Nephron progenitor cell (in vitro differentiated cells): Measurements from ENCODE around the gene PARP1.

ENCODE experiments used
- DNase-seq: peaks from one replicate; pipeline ENCODE4 v3.0.0; 2021
- H3K27ac Mint-ChIP-seq: 2 replicates; pipeline ENCODE4 v1.8.0; 2021; ENCODE audit warnings: mild to moderate bottlenecking, moderate library complexity, mixed read lengths
- H3K27me3 Mint-ChIP-seq: 2 replicates; pipeline ENCODE4 v1.8.0; 2021; ENCODE audit warnings: mild to moderate bottlenecking, low read depth, mixed read lengths; ENCODE audit not compliant: poor library complexity
- H3K36me3 Mint-ChIP-seq: 2 replicates; pipeline ENCODE4 v1.8.0; 2021; ENCODE audit warnings: low read depth, mixed read lengths
- H3K4me1 Mint-ChIP-seq: 2 replicates; pipeline ENCODE4 v1.8.0; 2021; ENCODE audit warnings: mixed read lengths
- H3K4me3 Mint-ChIP-seq: 2 replicates; pipeline ENCODE4 v1.8.0; 2021; ENCODE audit warnings: mild to moderate bottlenecking, moderate library complexity, mixed read lengths
- H3K9me3 Mint-ChIP-seq: 2 replicates; pipeline ENCODE4 v1.8.0; 2021; ENCODE audit warnings: mild to moderate bottlenecking, moderate library complexity, mixed read lengths
- CTCF ChIP-seq: fragments of 200-600 bp; sonication (generic); IDR thresholded peaks from 2 replicates; pipeline ENCODE4 v1.5.0; 2021; ENCODE audit warnings: antibody characterized with exemption

Gene PARP1

GRCh38 chr1:226450688-226451087, 42.8 kb upstream of the PARP1 start:
- DNase-seq, result no peak
- no peak for TF ChIP-seq CTCF

DNA sequence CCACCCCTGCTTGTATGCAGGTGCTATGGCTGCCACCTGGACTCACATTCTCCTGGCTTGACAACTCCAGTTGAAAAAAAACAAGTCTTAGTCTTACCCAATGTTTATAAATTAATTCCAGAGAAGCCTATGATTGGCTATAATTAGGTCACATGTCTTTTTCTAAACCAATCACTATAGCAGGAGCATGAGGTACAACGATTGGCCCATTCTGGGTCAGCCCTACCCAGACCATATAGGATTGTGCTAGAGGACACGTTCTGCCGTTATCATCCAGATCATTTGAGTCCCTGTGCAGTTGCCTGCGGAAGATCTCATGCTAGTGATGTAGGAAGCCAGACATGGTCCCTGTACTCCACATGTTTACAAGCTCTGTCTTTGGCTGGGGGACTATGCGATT, 41.9 kb upstream of the PARP1 start:
- TF ChIP-seq CTCF, result no peak
- peaks cover 28% of the 10 kb centered on the region for H3K4me1 Mint-ChIP-seq
- H3K27ac Mint-ChIP-seq, result no peak overlapping the region
- DNase-seq, result no peak
- no peaks in the 10 kb centered on the region for H3K36me3 Mint-ChIP-seq
- H3K27me3 Mint-ChIP-seq, result peaks cover 30% of the 10 kb centered on the region
- no peak overlapping the region for H3K4me3 Mint-ChIP-seq
- no peaks in the 10 kb centered on the region for H3K9me3 Mint-ChIP-seq

More at GRCh38 chr1:226450688-226451087, 42.8 kb upstream of the PARP1 start:
- Mint-ChIP-seq H3K36me3 (no peaks in the 10 kb centered on the region), H3K4me3 (no peak overlapping the region), H3K9me3 (no peaks in the 10 kb centered on the region), H3K27ac (no peak overlapping the region), H3K27me3 (peaks cover 23% of the 10 kb centered on the region), H3K4me1 (peaks cover 32% of the 10 kb centered on the region)

DNA sequence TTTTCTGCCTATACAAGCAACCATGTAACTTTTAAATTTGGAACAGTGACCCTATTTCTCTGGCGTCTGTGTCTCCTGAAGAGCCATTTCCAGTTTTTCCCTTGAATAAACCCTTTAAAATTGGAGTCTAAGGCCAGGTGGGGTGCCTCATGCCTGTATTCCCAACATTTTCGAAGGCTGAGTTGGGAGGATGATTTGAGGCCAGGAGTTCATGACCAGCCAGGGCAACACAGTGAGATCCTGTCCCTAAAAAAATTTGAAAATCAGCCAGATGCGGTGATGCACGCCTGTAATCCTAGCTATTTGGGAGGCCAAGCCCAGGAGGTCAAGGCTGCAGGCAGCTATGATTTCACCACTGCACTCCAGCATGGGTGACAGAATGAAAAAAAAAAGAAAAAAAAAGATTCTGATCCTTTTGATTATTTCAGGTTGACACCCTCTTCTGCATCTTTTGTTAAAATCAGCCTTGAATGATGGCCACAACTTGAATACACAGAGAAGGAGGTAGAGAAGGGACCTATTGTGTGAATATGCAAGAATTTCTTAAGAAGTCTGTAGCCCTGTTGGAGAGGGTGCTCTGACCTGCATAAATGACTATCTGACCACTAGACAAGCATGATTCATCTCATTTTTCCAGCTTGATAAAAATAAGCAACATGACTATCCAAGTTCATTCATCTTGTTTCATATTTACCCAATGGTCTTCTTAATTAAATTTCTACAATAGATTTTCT, 40.2 kb upstream of the PARP1 start:
- Mint-ChIP-seq H3K4me3 (no peak overlapping the region), H3K4me1 (peaks cover 29% of the 10 kb centered on the region), H3K27ac (no peak overlapping the region), H3K27me3 (peaks cover 32% of the 10 kb centered on the region), H3K36me3 (no peaks in the 10 kb centered on the region), H3K9me3 (no peaks in the 10 kb centered on the region)
- TF ChIP-seq CTCF, result no peak
- no peak for DNase-seq

DNA sequence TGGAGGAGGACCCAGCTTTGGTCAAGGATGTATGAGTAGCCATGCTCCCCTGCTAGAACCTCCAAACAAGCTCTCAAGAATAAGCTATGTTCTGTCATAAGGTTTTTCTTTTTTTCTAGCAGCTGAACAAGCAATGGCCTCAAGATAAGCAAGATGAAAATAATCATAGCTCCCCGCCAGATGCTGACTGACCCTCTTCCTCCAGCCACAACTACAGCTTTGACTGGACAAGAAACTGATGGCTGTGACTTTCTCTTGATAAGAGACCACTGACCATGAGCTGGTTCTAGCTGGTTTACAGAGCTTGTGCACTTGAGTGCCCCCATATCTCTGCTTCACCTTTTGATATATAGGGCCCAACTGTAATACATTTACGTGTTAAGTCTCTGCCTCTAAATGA, 38.2 kb upstream of the PARP1 start:
- Mint-ChIP-seq H3K9me3 (no peaks in the 10 kb centered on the region), H3K4me3 (no peak overlapping the region), H3K27ac (no peak overlapping the region), H3K4me1 (peaks cover 21% of the 10 kb centered on the region), H3K36me3 (no peaks in the 10 kb centered on the region), H3K27me3 (peaks cover 25% of the 10 kb centered on the region)
- DNase-seq, result no peak
- TF ChIP-seq CTCF, result no peak

DNA sequence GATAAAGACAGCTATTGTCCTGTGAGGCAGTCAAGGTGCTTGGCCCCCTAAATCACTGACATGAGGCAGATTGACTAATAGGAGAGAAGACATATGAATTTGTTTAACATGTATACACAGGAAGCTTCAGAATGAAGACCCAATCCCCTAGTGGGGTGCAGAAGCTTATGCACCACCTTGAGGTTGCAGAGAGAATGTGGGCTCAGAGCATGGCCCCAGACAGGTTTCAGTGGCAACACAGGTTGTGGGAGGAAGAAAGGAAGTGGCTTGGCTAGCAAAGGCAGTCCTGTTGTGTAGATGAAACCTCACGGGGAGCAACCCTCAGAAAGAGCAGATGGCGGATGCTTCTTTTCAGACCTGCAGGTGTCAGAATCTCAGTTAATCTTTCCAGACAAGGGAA, 37.0 kb upstream of the PARP1 start:
- no peaks in the 10 kb centered on the region for H3K9me3 Mint-ChIP-seq
- no peak overlapping the region for H3K4me3 Mint-ChIP-seq
- peaks cover 21% of the 10 kb centered on the region for H3K4me1 Mint-ChIP-seq
- DNase-seq, result no peak
- no peaks in the 10 kb centered on the region for H3K36me3 Mint-ChIP-seq
- TF ChIP-seq CTCF, result no peak
- H3K27ac Mint-ChIP-seq, result no peak overlapping the region
- H3K27me3 Mint-ChIP-seq, result peaks cover 16% of the 10 kb centered on the region

DNA sequence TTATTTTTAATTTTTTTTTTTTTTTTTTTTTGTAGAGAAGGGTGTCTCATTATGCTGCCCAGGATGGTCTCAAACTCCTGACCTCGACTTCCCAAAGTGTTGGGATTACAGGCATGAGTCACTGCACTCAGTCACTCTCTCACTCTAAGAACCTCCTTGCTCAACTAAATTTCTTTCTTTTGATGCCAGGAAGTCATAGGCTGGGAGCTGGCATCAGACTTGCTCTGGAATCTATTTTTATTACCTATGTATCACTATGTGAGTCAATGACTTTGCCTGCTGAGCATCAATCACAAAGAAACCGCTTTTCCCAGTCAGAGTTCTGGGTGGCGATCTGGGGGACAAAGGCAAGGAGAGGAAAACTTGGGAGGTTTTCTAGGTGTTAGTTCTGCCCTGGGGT, 35.5 kb upstream of the PARP1 start:
- Mint-ChIP-seq H3K27me3 (peaks cover 16% of the 10 kb centered on the region), H3K9me3 (no peaks in the 10 kb centered on the region), H3K27ac (no peak overlapping the region), H3K36me3 (no peaks in the 10 kb centered on the region), H3K4me3 (no peak overlapping the region), H3K4me1 (peaks cover 21% of the 10 kb centered on the region)
- no peak for TF ChIP-seq CTCF
- no peak for DNase-seq
